ENCODE data around the gene OTULIN.

Gene OTULIN

GRCh38 chr5:14669975-14670374 is 5.5 kb downstream of the OTULIN start:
- peaks cover 4% of the 10 kb centered on the region; the same call in 1 of the 2 replicates for H3K36me3 ChIP-seq (ENCODE audit: insufficient read depth, low read depth, low read length)
- H3K9ac ChIP-seq (ENCODE audit: low read depth, low read length): no peak overlapping the region
- H3K27ac ChIP-seq (ENCODE audit: low read length): no peak overlapping the region
- no peak overlapping the region for H3K4me3 ChIP-seq (ENCODE audit: low read length)
- peaks cover 14% of the 10 kb centered on the region for H3K27me3 ChIP-seq (ENCODE audit: insufficient read depth, low read length)
- H3K4me1 ChIP-seq (ENCODE audit: insufficient read depth, low read length): peaks cover 29% of the 10 kb centered on the region
- H3K9me3 ChIP-seq (ENCODE audit: insufficient read depth, low read depth, low read length): no peaks in the 10 kb centered on the region

GRCh38 chr5:14671414-14671813 is 6.9 kb downstream of the OTULIN start:
- Histone ChIP-seq H3K27ac (ENCODE audit: low read length) (no peak overlapping the region), H3K9ac (ENCODE audit: low read depth, low read length) (no peak overlapping the region), H3K4me3 (ENCODE audit: low read length) (no peak overlapping the region), H3K4me1 (ENCODE audit: insufficient read depth, low read length) (peaks cover 22% of the 10 kb centered on the region), H3K36me3 (ENCODE audit: insufficient read depth, low read depth, low read length) (peaks cover 4% of the 10 kb centered on the region; the same call in 1 of the 2 replicates), H3K9me3 (ENCODE audit: insufficient read depth, low read depth, low read length) (no peaks in the 10 kb centered on the region), H3K27me3 (ENCODE audit: insufficient read depth, low read length) (no peaks in the 10 kb centered on the region)

- H3K4me3 ChIP-seq (ENCODE audit: low read length): no peak overlapping the region
- peaks cover 5% of the 10 kb centered on the region; the same call in 1 of the 2 replicates for H3K36me3 ChIP-seq (ENCODE audit: insufficient read depth, low read depth, low read length)
- H3K27ac ChIP-seq (ENCODE audit: low read length): no peak overlapping the region
- peaks cover 20% of the 10 kb centered on the region for H3K4me1 ChIP-seq (ENCODE audit: insufficient read depth, low read length)
- no peaks in the 10 kb centered on the region for H3K27me3 ChIP-seq (ENCODE audit: insufficient read depth, low read length)
- no peaks in the 10 kb centered on the region for H3K9me3 ChIP-seq (ENCODE audit: insufficient read depth, low read depth, low read length)
- no peak overlapping the region for H3K9ac ChIP-seq (ENCODE audit: low read depth, low read length)
These were observed 7.6 kb downstream of the OTULIN start for GRCh38 chr5:14672082-14672481.

- no peaks in the 10 kb centered on the region for H3K27me3 ChIP-seq (ENCODE audit: insufficient read depth, low read length)
- H3K36me3 ChIP-seq (ENCODE audit: insufficient read depth, low read depth, low read length): peaks cover 10% of the 10 kb centered on the region; the same call in 1 of the 2 replicates
- H3K9me3 ChIP-seq (ENCODE audit: insufficient read depth, low read depth, low read length): no peaks in the 10 kb centered on the region
- H3K4me1 ChIP-seq (ENCODE audit: insufficient read depth, low read length): peaks cover 20% of the 10 kb centered on the region
- no peak overlapping the region for H3K9ac ChIP-seq (ENCODE audit: low read depth, low read length)
- no peak overlapping the region for H3K4me3 ChIP-seq (ENCODE audit: low read length)
- no peak overlapping the region for H3K27ac ChIP-seq (ENCODE audit: low read length)
These were observed 8.2 kb downstream of the OTULIN start for GRCh38 chr5:14672484-14673394.

- Histone ChIP-seq H3K9me3 (ENCODE audit: insufficient read depth, low read depth, low read length) (no peaks in the 10 kb centered on the region), H3K9ac (ENCODE audit: low read depth, low read length) (no peak overlapping the region), H3K27ac (ENCODE audit: low read length) (no peak overlapping the region), H3K4me1 (ENCODE audit: insufficient read depth, low read length) (peaks cover 20% of the 10 kb centered on the region), H3K27me3 (ENCODE audit: insufficient read depth, low read length) (no peaks in the 10 kb centered on the region), H3K36me3 (ENCODE audit: insufficient read depth, low read depth, low read length) (peaks cover 6% of the 10 kb centered on the region; the same call in 1 of the 2 replicates), H3K4me3 (ENCODE audit: low read length) (no peak overlapping the region)
These were observed 8.9 kb downstream of the OTULIN start for GRCh38 chr5:14673443-14673842.

GRCh38 chr5:14674983-14675854 is 10.7 kb downstream of the OTULIN start:
- H3K4me3 ChIP-seq (ENCODE audit: low read length): no peak overlapping the region
- H3K27ac ChIP-seq (ENCODE audit: low read length): no peak overlapping the region
- H3K4me1 ChIP-seq (ENCODE audit: insufficient read depth, low read length): peaks cover 20% of the 10 kb centered on the region
- H3K9ac ChIP-seq (ENCODE audit: low read depth, low read length): no peak overlapping the region
- H3K36me3 ChIP-seq (ENCODE audit: insufficient read depth, low read depth, low read length): peaks cover 19% of the 10 kb centered on the region
- no peaks in the 10 kb centered on the region for H3K9me3 ChIP-seq (ENCODE audit: insufficient read depth, low read depth, low read length)
- H3K27me3 ChIP-seq (ENCODE audit: insufficient read depth, low read length): no peaks in the 10 kb centered on the region

GRCh38 chr5:14675865-14676300 is 11.4 kb downstream of the OTULIN start:
- no peak overlapping the region for H3K27ac ChIP-seq (ENCODE audit: low read length)
- H3K9ac ChIP-seq (ENCODE audit: low read depth, low read length): no peak overlapping the region
- no peaks in the 10 kb centered on the region for H3K9me3 ChIP-seq (ENCODE audit: insufficient read depth, low read depth, low read length)
- peaks cover 23% of the 10 kb centered on the region for H3K36me3 ChIP-seq (ENCODE audit: insufficient read depth, low read depth, low read length)
- no peak overlapping the region for H3K4me3 ChIP-seq (ENCODE audit: low read length)
- H3K27me3 ChIP-seq (ENCODE audit: insufficient read depth, low read length): no peaks in the 10 kb centered on the region
- H3K4me1 ChIP-seq (ENCODE audit: insufficient read depth, low read length): peaks cover 18% of the 10 kb centered on the region

- H3K27me3 ChIP-seq (ENCODE audit: insufficient read depth, low read length): no peaks in the 10 kb centered on the region
- peaks cover 25% of the 10 kb centered on the region for H3K36me3 ChIP-seq (ENCODE audit: insufficient read depth, low read depth, low read length)
- no peak overlapping the region for H3K4me3 ChIP-seq (ENCODE audit: low read length)
- H3K27ac ChIP-seq (ENCODE audit: low read length): no peak overlapping the region
- no peak overlapping the region for H3K9ac ChIP-seq (ENCODE audit: low read depth, low read length)
- no peaks in the 10 kb centered on the region for H3K9me3 ChIP-seq (ENCODE audit: insufficient read depth, low read depth, low read length)
- peaks cover 17% of the 10 kb centered on the region for H3K4me1 ChIP-seq (ENCODE audit: insufficient read depth, low read length)
These were observed 11.8 kb downstream of the OTULIN start for GRCh38 chr5:14676320-14676719.

- peaks cover 41% of the 10 kb centered on the region for H3K36me3 ChIP-seq (ENCODE audit: insufficient read depth, low read depth, low read length)
- no peak overlapping the region for H3K4me3 ChIP-seq (ENCODE audit: low read length)
- no peaks in the 10 kb centered on the region for H3K27me3 ChIP-seq (ENCODE audit: insufficient read depth, low read length)
- H3K4me1 ChIP-seq (ENCODE audit: insufficient read depth, low read length): peaks cover 5% of the 10 kb centered on the region
- H3K9me3 ChIP-seq (ENCODE audit: insufficient read depth, low read depth, low read length): no peaks in the 10 kb centered on the region
- H3K9ac ChIP-seq (ENCODE audit: low read depth, low read length): no peak overlapping the region
- H3K27ac ChIP-seq (ENCODE audit: low read length): no peak overlapping the region
These were observed 14.3 kb downstream of the OTULIN start for GRCh38 chr5:14678773-14679334.

GRCh38 chr5:14679595-14679994 is 15.1 kb downstream of the OTULIN start:
- Histone ChIP-seq H3K27me3 (ENCODE audit: insufficient read depth, low read length) (no peaks in the 10 kb centered on the region), H3K4me3 (ENCODE audit: low read length) (no peak overlapping the region), H3K9me3 (ENCODE audit: insufficient read depth, low read depth, low read length) (no peaks in the 10 kb centered on the region), H3K9ac (ENCODE audit: low read depth, low read length) (no peak overlapping the region), H3K27ac (ENCODE audit: low read length) (no peak overlapping the region), H3K36me3 (ENCODE audit: insufficient read depth, low read depth, low read length) (peaks cover 41% of the 10 kb centered on the region), H3K4me1 (ENCODE audit: insufficient read depth, low read length) (no peaks in the 10 kb centered on the region)

GRCh38 chr5:14681236-14681752 is 16.8 kb downstream of the OTULIN start:
- no peak overlapping the region for H3K27ac ChIP-seq (ENCODE audit: low read length)
- H3K27me3 ChIP-seq (ENCODE audit: insufficient read depth, low read length): no peaks in the 10 kb centered on the region
- H3K9me3 ChIP-seq (ENCODE audit: insufficient read depth, low read depth, low read length): no peaks in the 10 kb centered on the region
- H3K36me3 ChIP-seq (ENCODE audit: insufficient read depth, low read depth, low read length): peaks cover 41% of the 10 kb centered on the region
- H3K4me1 ChIP-seq (ENCODE audit: insufficient read depth, low read length): no peaks in the 10 kb centered on the region
- H3K9ac ChIP-seq (ENCODE audit: low read depth, low read length): no peak overlapping the region
- H3K4me3 ChIP-seq (ENCODE audit: low read length): no peak overlapping the region
